H1 (cell line): ENCODE measurements around the gene ANAPC7. TPM values are rescaled to one million over a fixed set of nuclear protein-coding genes. Genes with fewer than 3 reads are reported as not detected.

ENCODE experiments used
- CTCF ChIA-PET: fragments of 300-600 bp; sonication (Branson Sonifier 250); formaldehyde crosslinking; loops from one replicate; lab custom pipeline; 2021; ENCODE audit not compliant: partially characterized antibody; lab: Charles Lee
- POLR2A ChIA-PET: fragments of 300-600 bp; sonication (Branson Sonifier 250); formaldehyde crosslinking; loops from one replicate; lab custom pipeline; 2021; ENCODE audit warnings: inconsistent platforms; ENCODE audit not compliant: partially characterized antibody; lab: Charles Lee
- DNase-seq, 2 experiments: peaks; one replicate each; pipeline versions ENCODE4 v3.0.0 to v3.0.0-alpha.2; 2010 to 2022; ENCODE audit warnings: low spot score in 2 of 2, low read depth in 1 of 2, mixed read lengths in 1 of 2
- FAIRE-seq: peaks from 2 replicates; lab custom pipeline; 2011; peaks lifted over from hg19 to GRCh38; lab: Jason Lieb, UNC
- H2AFZ ChIP-seq: 2 replicates; pipeline ENCODE4 v1.8.1; 2012; ENCODE audit warnings: low read length, inconsistent platforms
- H2AK5ac ChIP-seq: 2 replicates; pipeline ENCODE4 v1.6.1; 2013; ENCODE audit warnings: low read depth, low read length
- H2BK120ac ChIP-seq: replicated peaks from 2 replicates; pipeline ENCODE3; 2013; ENCODE audit warnings: low read depth, low read length, inconsistent platforms
- H2BK12ac ChIP-seq: 2 replicates; pipeline ENCODE4 v1.6.1; 2013; ENCODE audit warnings: low read depth, low read length
- H2BK15ac ChIP-seq: 2 replicates; pipeline ENCODE4 v1.6.1; 2013; ENCODE audit warnings: low read length
- H2BK20ac ChIP-seq: 2 replicates; pipeline ENCODE4 v1.6.1; 2013; ENCODE audit warnings: low read length
- H2BK5ac ChIP-seq: 2 replicates; pipeline ENCODE4 v1.6.1; 2013; ENCODE audit warnings: low read depth, low read length
- H3K14ac ChIP-seq: 2 replicates; pipeline ENCODE4 v1.6.1; 2013; ENCODE audit warnings: inconsistent platforms; ENCODE audit not compliant: insufficient read length
- H3K18ac ChIP-seq: 2 replicates; pipeline ENCODE4 v1.6.1; 2013; ENCODE audit warnings: low read length; ENCODE audit errors: extremely low read depth
- H3K23ac ChIP-seq: 2 replicates; pipeline ENCODE4 v1.6.1; 2013; ENCODE audit warnings: inconsistent platforms; ENCODE audit not compliant: insufficient read length
- H3K23me2 ChIP-seq: 2 replicates; pipeline ENCODE4 v1.6.1; 2013; ENCODE audit warnings: low read depth, low read length
- H3K27ac ChIP-seq: 2 replicates; pipeline ENCODE4 v1.6.1; 2011; ENCODE audit warnings: low read depth, low read length, inconsistent platforms
- H3K27me3 ChIP-seq, 4 experiments: replicated peaks in 1 of 4; 1 replicate in 1 of 4; 2 replicates in 3 of 4; pipeline versions ENCODE4 v1.6.1 to v1.8.1; 2011 to 2013; ENCODE audit warnings: low read length in 3 of 4, mild to moderate bottlenecking in 3 of 4, inconsistent platforms in 2 of 4, mixed read lengths in 2 of 4, moderate library complexity in 1 of 4; ENCODE audit not compliant: control insufficient read depth in 3 of 4, insufficient read depth in 3 of 4; ENCODE audit errors: extremely low read depth in 1 of 4
- H3K36me3 ChIP-seq, 4 experiments: 2 replicates each; pipeline versions ENCODE4 v1.6.1 to v1.8.1; 2011 to 2013; ENCODE audit warnings: mild to moderate bottlenecking in 4 of 4, low read length in 3 of 4, moderate library complexity in 2 of 4, control low read depth in 1 of 4, inconsistent platforms in 1 of 4; ENCODE audit not compliant: insufficient read depth in 4 of 4, control insufficient read depth in 2 of 4
- H3K4ac ChIP-seq: replicated peaks from 2 replicates; pipeline ENCODE3; 2013; ENCODE audit warnings: low read length, low read depth, mixed read lengths, inconsistent platforms; ENCODE audit not compliant: insufficient read length
- H3K4me1 ChIP-seq, 4 experiments: replicated peaks in 1 of 4; 1 replicate in 1 of 4; 2 replicates in 3 of 4; pipeline versions ENCODE4 v1.6.1 to v1.8.1; 2011 to 2013; ENCODE audit warnings: low read length in 3 of 4, inconsistent platforms in 2 of 4, mixed read lengths in 1 of 4; ENCODE audit not compliant: insufficient read depth in 4 of 4, control insufficient read depth in 3 of 4
- H3K4me2 ChIP-seq, 2 experiments: 2 replicates each; pipeline versions ENCODE4 v1.6.1 to v1.8.1; 2011 to 2013; ENCODE audit warnings: low read depth in 2 of 2, low read length in 2 of 2, control low read depth in 1 of 2, inconsistent platforms in 1 of 2, mild to moderate bottlenecking in 1 of 2; ENCODE audit not compliant: insufficient read depth in 1 of 2
- H3K4me3 ChIP-seq, 4 experiments: fragments of 200-600, 300-600 bp in 1 of 4; sonication (generic), shearing (Covaris generic), sonication (Bioruptor Twin) in 1 of 4; 2 replicates each; pipeline versions ENCODE4 v1.5.1 to v1.8.1; 2011 to 2016; ENCODE audit warnings: low read length in 4 of 4, low read depth in 3 of 4, control low read depth in 2 of 4, inconsistent platforms in 2 of 4, mild to moderate bottlenecking in 2 of 4, mixed read lengths in 1 of 4, moderate library complexity in 1 of 4; ENCODE audit not compliant: insufficient read depth in 2 of 4; ENCODE audit errors: extremely low read depth in 1 of 4
- H3K56ac ChIP-seq: replicated peaks from 2 replicates; pipeline ENCODE3; 2013; ENCODE audit warnings: low read depth, mild to moderate bottlenecking, mixed read lengths, low read length, inconsistent platforms; ENCODE audit not compliant: insufficient read length
- H3K79me1 ChIP-seq: 2 replicates; pipeline ENCODE4 v1.6.1; 2013; ENCODE audit warnings: low read depth, low read length, control low read depth
- H3K79me2 ChIP-seq, 2 experiments: 2 replicates each; pipeline versions ENCODE4 v1.6.1 to v1.8.1; 2012 to 2013; ENCODE audit warnings: low read length in 2 of 2, mild to moderate bottlenecking in 2 of 2, inconsistent platforms in 1 of 2; ENCODE audit not compliant: insufficient read depth in 2 of 2, control insufficient read depth in 1 of 2
- H3K9ac ChIP-seq, 4 experiments: replicated peaks in 1 of 4; 1 replicate in 1 of 4; 2 replicates in 3 of 4; pipeline versions ENCODE4 v1.6.1 to v1.8.1; 2011 to 2013; ENCODE audit warnings: low read depth in 3 of 4, low read length in 3 of 4, control low read depth in 2 of 4, mild to moderate bottlenecking in 2 of 4, moderate library complexity in 2 of 4, inconsistent platforms in 1 of 4; ENCODE audit errors: extremely low read depth in 1 of 4
- H3K9me3 ChIP-seq, 2 experiments: 2 replicates each; pipeline versions ENCODE4 v1.6.1 to v1.8.1; 2012 to 2013; ENCODE audit warnings: mild to moderate bottlenecking in 2 of 2, moderate library complexity in 2 of 2, control low read depth in 1 of 2, inconsistent platforms in 1 of 2, low read depth in 1 of 2, low read length in 1 of 2, mixed read lengths in 1 of 2; ENCODE audit not compliant: insufficient read depth in 2 of 2
- H4K20me1 ChIP-seq, 2 experiments: replicated peaks in 1 of 2; 2 replicates each; pipeline versions ENCODE3 to v1.8.1; 2011 to 2013; ENCODE audit warnings: inconsistent platforms in 2 of 2, low read length in 2 of 2, mild to moderate bottlenecking in 1 of 2; ENCODE audit not compliant: insufficient read depth in 2 of 2, control insufficient read depth in 1 of 2
- H4K5ac ChIP-seq: 2 replicates; pipeline ENCODE4 v1.6.1; 2013; ENCODE audit warnings: low read length, low read depth, mixed read lengths, inconsistent platforms; ENCODE audit not compliant: insufficient read length
- H4K8ac ChIP-seq: 2 replicates; pipeline ENCODE4 v1.8.0; 2013; ENCODE audit warnings: mild to moderate bottlenecking, moderate library complexity, low read length, inconsistent platforms; ENCODE audit not compliant: insufficient read depth; ENCODE audit errors: extremely low read depth
- H4K91ac ChIP-seq: replicated peaks from 2 replicates; pipeline ENCODE3; 2013; ENCODE audit warnings: low read length, mixed read lengths, inconsistent platforms; ENCODE audit not compliant: insufficient read length
- ATF3 ChIP-seq: IDR thresholded peaks from 2 replicates; pipeline ENCODE4 v1.6.1; 2011; ENCODE audit warnings: low read depth, mild to moderate bottlenecking, low read length; ENCODE audit not compliant: insufficient read depth
- BACH1 ChIP-seq: IDR thresholded peaks from 2 replicates; pipeline ENCODE4 v1.6.1; 2012; ENCODE audit warnings: low read length, improper control_type of control experiment
- BCL11A ChIP-seq, 2 experiments: IDR thresholded peaks; one replicate each; pipeline ENCODE4 v1.6.1; 2011; ENCODE audit warnings: low read depth in 2 of 2, low read length in 2 of 2, mild to moderate bottlenecking in 2 of 2
- EP300 ChIP-seq, 2 experiments: IDR thresholded peaks; 1 replicate in 1 of 2; 2 replicates in 1 of 2; pipeline ENCODE4 v1.6.1; 2011 to 2012; ENCODE audit warnings: low read depth in 2 of 2, low read length in 2 of 2, mild to moderate bottlenecking in 2 of 2, borderline replicate concordance in 1 of 2, inconsistent platforms in 1 of 2, moderate library complexity in 1 of 2
- GABPA ChIP-seq: IDR thresholded peaks from 2 replicates; pipeline ENCODE4 v1.6.1; 2011; ENCODE audit warnings: mild to moderate bottlenecking, low read length, moderate library complexity, borderline replicate concordance; ENCODE audit not compliant: insufficient read depth
- MAFK ChIP-seq: IDR thresholded peaks from 2 replicates; pipeline ENCODE4 v1.6.1; 2012; ENCODE audit warnings: low read depth, mild to moderate bottlenecking, improper control_type of control experiment, low read length
- RFX5 ChIP-seq: IDR thresholded peaks from 2 replicates; pipeline ENCODE4 v1.6.1; 2011; ENCODE audit warnings: low read depth, low read length, improper control_type of control experiment, borderline replicate concordance
- SP4 ChIP-seq: IDR thresholded peaks from 2 replicates; pipeline ENCODE4 v1.6.1; 2012; ENCODE audit warnings: low read length, inconsistent platforms
- TCF12 ChIP-seq: IDR thresholded peaks from 2 replicates; pipeline ENCODE4 v1.6.1; 2011; ENCODE audit warnings: low read depth, mild to moderate bottlenecking, low read length
- USF2 ChIP-seq: IDR thresholded peaks from 2 replicates; pipeline ENCODE4 v1.6.1; 2011; ENCODE audit warnings: low read length, improper control_type of control experiment
- WGBS, 2 experiments: shearing (Covaris generic) in 1 of 2; methylation state at CpG; one replicate each; pipeline versions ENCODE4 v1.1.6 to v1.1.7; 2013 to 2015; ENCODE audit warnings: low lambda C conversion rate in 2 of 2, mixed read lengths in 2 of 2, inconsistent platforms in 1 of 2, low coverage in 1 of 2, missing lambda C conversion rate in 1 of 2; ENCODE audit not compliant: insufficient replicate concordance in 2 of 2, insufficient coverage in 1 of 2, insufficient read length in 1 of 2; ENCODE audit errors: extremely low coverage in 1 of 2, missing lambda C conversion rate in 1 of 2; 5-methylcytosine and 5-hydroxymethylcytosine counted together
- polyA plus RNA-seq, 7 experiments: library from polyadenylated mRNA; depleted of rRNA in 3 of 7; stranded (reverse) in 5 of 7; unstranded in 2 of 7; fragments of >200 nt in 5 of 7; fragments of 200-250 nt in 2 of 7; gene quantifications; 1 replicate in 5 of 7; 2 replicates in 1 of 7; 4 replicates in 1 of 7; pipeline versions ENCODE4 v1.2.1 to v1.2.3, GENCODE V29; 2011 to 2013; ENCODE audit warnings: missing spikeins in 2 of 7, mixed read lengths in 2 of 7
- total RNA-seq: library from RNA; stranded (reverse); fragmentation: NEBNext Ultra II Directional; extraction: Animal tissue kit (Norgen Biotek cat#: 25700); gene quantifications from 2 replicates; pipeline ENCODE4 v1.2.1, GENCODE V29; 2021

The ANAPC7 gene
- total and polyA plus RNA-seq, 2 of the 8 experiments (the other 6 are each of a cell fraction or from before 2014, with no cell fraction given) = 72.8 to 105 TPM

- Histone ChIP-seq H3K27me3 (no peaks in the 10 kb centered on the region), H4K20me1 (no peaks in the 10 kb centered on the region), H3K27ac (no peak overlapping the region), H2BK12ac (no peak overlapping the region), H3K56ac (no peak overlapping the region), H3K4me1 (no peaks in the 10 kb centered on the region), H4K91ac (no peak overlapping the region), H3K79me1 (no peaks in the 10 kb centered on the region), H3K4ac (no peak overlapping the region), H3K18ac (no peak overlapping the region), H2AFZ (no peak overlapping the region; the same call in 1 of the 2 replicates), H3K9ac (no peak overlapping the region), H3K23me2 (no peaks in the 10 kb centered on the region), H2BK20ac (no peak overlapping the region), H3K14ac (no peak overlapping the region), H2BK5ac (no peak overlapping the region), H3K79me2 (no peaks in the 10 kb centered on the region), H3K23ac (no peak overlapping the region), H2BK15ac (no peak overlapping the region), H4K5ac (no peak overlapping the region), H3K9me3 (no peaks in the 10 kb centered on the region), H4K8ac (no peak overlapping the region), H3K36me3 (peaks cover 0 to 17% (median 11%) of the 10 kb centered on the region in 4 experiments; a peak in 5 of 8 replicates), H3K4me2 (no peak overlapping the region), H2BK120ac (no peak overlapping the region), H2AK5ac (no peak overlapping the region), H3K4me3 (peak overlapping the region in 1 of 4 experiments; percentile 65; a peak in 1 of 8 replicates)
- DNase-seq = no peak
- FAIRE-seq = no peak
- ChIA-PET CTCF (interaction anchor here (0.6 to 2.2 kb wide), 40 partner anchors 11 to 1880 kb away, joined by 3 to 25 read pairs (median 4); partner anchors contain the start of genes ANAPC7 and ARPC3), POLR2A (interaction anchor here (0.5 to 1.5 kb wide), 13 partner anchors 11 to 281 kb away, joined by 3 to 11 read pairs (median 5); partner anchors contain the start of genes ANAPC7, ARPC3, ATP2A2 and FAM216A)
- 93% methylated on average over 12 of the region's 12 CpGs; no CpG with 5 or more reads in 1 of the 2 experiments for WGBS, 2 experiments
- TF ChIP-seq USF2 (no peak), EP300 (IDR thresholded peaks at IDR 0.05; ENCODE audit: borderline replicate concordance in 1 of 2, low read depth in 2 of 2, low read length in 2 of 2) (no peak), SP4 (no peak), ATF3 (no peak), GABPA (no peak), BACH1 (no peak), TCF12 (no peak), BCL11A (IDR thresholded peaks at IDR 0.05; ENCODE audit: low read depth in 2 of 2, low read length in 2 of 2) (no peak), RFX5 (no peak), MAFK (no peak)
Observed at GRCh38 chr12:110431957-110432587, 28.6 kb upstream of the ANAPC7 start.
